ENCODE results near the gene ORMDL3. TPM values are rescaled to one million over a fixed set of nuclear protein-coding genes. Genes with fewer than 3 reads are reported as not detected.

The ORMDL3 gene
- total RNA-seq, 1 donor from 2014 or later = 47.8 TPM

- H3K9me3 Mint-ChIP-seq = no peaks in the 10 kb centered on the region
Measured at GRCh38 chr17:39965017-39965699, 37.8 kb upstream of the ORMDL3 start.

GRCh38 chr17:39963829-39964228 is 36.4 kb upstream of the ORMDL3 start:
- H3K36me3 Mint-ChIP-seq (ENCODE audit: low read depth) = no peaks in the 10 kb centered on the region
- DNase-seq (ENCODE audit: low read depth, low spot score) = no peak
- H3K4me1 Mint-ChIP-seq = peaks cover 4% of the 10 kb centered on the region
- no peaks in the 10 kb centered on the region for H3K9me3 Mint-ChIP-seq
- peak overlapping the region; percentile 76 for H3K27ac Mint-ChIP-seq (ENCODE audit: unreplicated experiment)
- no peak for TF ChIP-seq CTCF (conservative IDR thresholded peaks at IDR 0.05)
- peaks cover 41% of the 10 kb centered on the region for H3K27me3 Mint-ChIP-seq (ENCODE audit: low read depth)
- H3K4me3 Mint-ChIP-seq = no peak overlapping the region

More at GRCh38 chr17:39965017-39965699, 37.8 kb upstream of the ORMDL3 start:
- no peak for DNase-seq (ENCODE audit: low read depth, low spot score)
- H3K27ac Mint-ChIP-seq (ENCODE audit: unreplicated experiment) = no peak overlapping the region
- TF ChIP-seq CTCF (conservative IDR thresholded peaks at IDR 0.05) = no peak
- H3K4me1 Mint-ChIP-seq = no peaks in the 10 kb centered on the region
- peaks cover 54% of the 10 kb centered on the region for H3K27me3 Mint-ChIP-seq (ENCODE audit: low read depth)
- H3K36me3 Mint-ChIP-seq (ENCODE audit: low read depth) = no peaks in the 10 kb centered on the region
- no peak overlapping the region for H3K4me3 Mint-ChIP-seq

GRCh38 chr17:39962642-39963220 is 35.3 kb upstream of the ORMDL3 start, which contains the start of gene GSDMA:
TSS of gene GSDMA (plus strand) at chr17:39963004. CDS start at chr17:39965688, 2,684 bp downstream.
- TF ChIP-seq CTCF (conservative IDR thresholded peaks at IDR 0.05) = no peak
- no peak for DNase-seq (ENCODE audit: low read depth, low spot score)
- peak within 1 kb of the TSS; percentile 76 for H3K27ac Mint-ChIP-seq (ENCODE audit: unreplicated experiment)
- no peaks in the 10 kb centered on the region for H3K36me3 Mint-ChIP-seq (ENCODE audit: low read depth)
- H3K4me1 Mint-ChIP-seq = peaks cover 5% of the 10 kb centered on the region
- H3K9me3 Mint-ChIP-seq = no peaks in the 10 kb centered on the region
- H3K27me3 Mint-ChIP-seq (ENCODE audit: low read depth) = peaks cover 36% of the 10 kb centered on the region
- no peak within 1 kb of the TSS for H3K4me3 Mint-ChIP-seq

- no peak for DNase-seq (ENCODE audit: low read depth, low spot score)
- Mint-ChIP-seq H3K27ac (ENCODE audit: unreplicated experiment) (no peak overlapping the region), H3K36me3 (ENCODE audit: low read depth) (no peaks in the 10 kb centered on the region), H3K4me3 (no peak overlapping the region), H3K9me3 (no peaks in the 10 kb centered on the region), H3K4me1 (peaks cover 5% of the 10 kb centered on the region), H3K27me3 (ENCODE audit: low read depth) (peaks cover 16% of the 10 kb centered on the region)
- TF ChIP-seq CTCF (conservative IDR thresholded peaks at IDR 0.05) = no peak
Measured at GRCh38 chr17:39960524-39961041, 33.2 kb upstream of the ORMDL3 start.

GRCh38 chr17:39955726-39956225 is 28.4 kb upstream of the ORMDL3 start:
- H3K27me3 Mint-ChIP-seq (ENCODE audit: low read depth) = peaks cover 2% of the 10 kb centered on the region
- H3K4me1 Mint-ChIP-seq = peaks cover 17% of the 10 kb centered on the region
- no peak for TF ChIP-seq CTCF (conservative IDR thresholded peaks at IDR 0.05)

More at GRCh38 chr17:39955726-39956225, 28.4 kb upstream of the ORMDL3 start:
- Mint-ChIP-seq H3K9me3 (no peaks in the 10 kb centered on the region), H3K27ac (ENCODE audit: unreplicated experiment) (no peak overlapping the region), H3K36me3 (ENCODE audit: low read depth) (no peaks in the 10 kb centered on the region), H3K4me3 (no peak overlapping the region)
- no peak for DNase-seq (ENCODE audit: low read depth, low spot score)

Measured in neural crest cell (in vitro differentiated cells).